K562 (cell line): Measurements from ENCODE around the gene CCDC33. TPM values are rescaled to one million over a fixed set of nuclear protein-coding genes. Genes with fewer than 3 reads are reported as not detected.

Source experiments
- ARID1B ChIP-seq: fragments of 450-650 bp; IDR thresholded peaks from 2 replicates; pipeline ENCODE4 v1.6.1; 2016; ENCODE audit warnings: antibody characterized with exemption, mild to moderate bottlenecking, inconsistent platforms
- ATF1 ChIP-seq, 2 experiments: fragments of 450-650 bp in 1 of 2; IDR thresholded peaks; 2 replicates each; pipeline ENCODE4 v1.6.1; 2016; ENCODE audit warnings: missing compliant biosample characterization in 1 of 2, missing genetic modification characterization in 1 of 2
- CCAR2 ChIP-seq: fragments of 200-400 bp; formaldehyde crosslinking; IDR thresholded peaks from 2 replicates; pipeline ENCODE4 v1.6.1; 2017; ENCODE audit warnings: mild to moderate bottlenecking, low read depth, low read length
- CTBP1 ChIP-seq: fragments of 450-650 bp; IDR thresholded peaks from 2 replicates; pipeline ENCODE4 v1.6.1; 2016; ENCODE audit warnings: borderline replicate concordance
- EGR1 ChIP-seq: fragments of 450-650 bp; conservative IDR thresholded peaks from 2 replicates; pipeline ENCODE4 v1.6.1; 2017; ENCODE audit warnings: mild to moderate bottlenecking
- EP300 ChIP-seq: IDR thresholded peaks from 2 replicates; pipeline ENCODE4 v1.6.1; 2012; ENCODE audit warnings: low read length, improper control_type of control experiment
- GABPB2 ChIP-seq: fragments of 250-450 bp; sonication (Bioruptor Pico); conservative IDR thresholded peaks from 2 replicates; pipeline ENCODE4 v1.5.1; 2021; ENCODE audit warnings: mild to moderate bottlenecking
- KLF1 ChIP-seq: fragments of 450-650 bp; IDR thresholded peaks from 2 replicates; pipeline ENCODE4 v1.6.1; 2016; ENCODE audit warnings: missing genetic modification characterization, missing compliant biosample characterization
- MAFK ChIP-seq: IDR thresholded peaks from 2 replicates; pipeline ENCODE4 v1.6.1; 2011; ENCODE audit warnings: low read length, improper control_type of control experiment
- MYNN ChIP-seq, 2 experiments: sonication (generic); formaldehyde crosslinking in 1 of 2; IDR thresholded peaks; 2 replicates each; pipeline versions ENCODE4 v1.5.0 to v1.6.1; 2016 to 2020; ENCODE audit warnings: antibody characterized with exemption in 1 of 2, missing genetic modification reagents in 1 of 2
- NCOA6 ChIP-seq: fragments of 450-650 bp; IDR thresholded peaks from 2 replicates; pipeline ENCODE4 v1.6.1; 2017; ENCODE audit warnings: mild to moderate bottlenecking
- NFXL1 ChIP-seq: fragments of 450-650 bp; formaldehyde crosslinking; IDR thresholded peaks from 2 replicates; pipeline ENCODE4 v1.4.0; 2021; ENCODE audit warnings: mild to moderate bottlenecking
- NUFIP1 ChIP-seq: fragments of 450-650 bp; IDR thresholded peaks from 2 replicates; pipeline ENCODE4 v1.6.1; 2018; ENCODE audit not compliant: partially characterized antibody
- PCBP2 ChIP-seq: fragments of 200-400 bp; formaldehyde crosslinking; IDR thresholded peaks from 2 replicates; pipeline ENCODE4 v1.6.1; 2018; ENCODE audit warnings: low read length, low read depth, mild to moderate bottlenecking, moderate library complexity; ENCODE audit not compliant: poor library complexity, severe bottlenecking
- POLR2AphosphoS5 ChIP-seq: IDR thresholded peaks from 2 replicates; pipeline ENCODE4 v1.6.1; 2011; ENCODE audit warnings: mild to moderate bottlenecking, low read depth, low read length, moderate library complexity; ENCODE audit not compliant: control insufficient read depth, insufficient read depth
- SMARCA4 ChIP-seq: fragments of 450-650 bp; IDR thresholded peaks from 2 replicates; pipeline ENCODE4 v1.6.1; 2016
- TAF7 ChIP-seq: fragments of 450-650 bp; IDR thresholded peaks from 2 replicates; pipeline ENCODE4 v1.6.1; 2016; ENCODE audit warnings: missing genetic modification characterization, missing compliant biosample characterization
- TRIM28 ChIP-seq: fragments of 450-650 bp; IDR thresholded peaks from 2 replicates; pipeline ENCODE4 v1.6.1; 2017
- ZNF146 ChIP-seq: IDR thresholded peaks from one replicate; pipeline ENCODE4 v1.6.1; 2018; ENCODE audit warnings: missing compliant biosample characterization; ENCODE audit not compliant: unreplicated experiment
- ZNF212 ChIP-seq: fragments of 450-650 bp; formaldehyde crosslinking; IDR thresholded peaks from 2 replicates; pipeline ENCODE4 v1.4.0; 2020; ENCODE audit warnings: mild to moderate bottlenecking
- ZNF280B ChIP-seq: fragments of 250-450 bp; sonication (Bioruptor Pico); IDR thresholded peaks from 2 replicates; pipeline ENCODE4 v1.5.1; 2021; ENCODE audit warnings: mild to moderate bottlenecking
- ZNF398 ChIP-seq: fragments of 250-450 bp; sonication (Bioruptor Pico); IDR thresholded peaks from 2 replicates; pipeline ENCODE4 v1.8.0; 2021; ENCODE audit warnings: moderate library complexity, mild to moderate bottlenecking, inconsistent platforms
- polyA plus RNA-seq, 8 experiments: library from polyadenylated mRNA; depleted of rRNA in 4 of 8; stranded (reverse) in 5 of 8; unstranded in 3 of 8; fragments of >200 nt; fragmentation: Nextera tagmentation in 2 of 8; fragmentation: Illumina TruSeq in 1 of 8; extraction: Ambion mirVana in 2 of 8; extraction: Trizol in 1 of 8; gene quantifications; 2 replicates each; pipeline versions ENCODE4 v1.2.1 to v1.2.3, GENCODE V29; 2011 to 2014; ENCODE audit warnings: inconsistent platforms in 1 of 8, missing spikeins in 1 of 8
- total RNA-seq, 7 experiments: library from RNA; depleted of rRNA in 6 of 7; stranded (reverse); fragments of >200 nt in 6 of 7; fragmentation: Illumina TruSeq in 2 of 7; extraction: Trizol in 2 of 7; gene quantifications; 2 replicates each; pipeline versions ENCODE4 v1.2.1 to v1.2.3, GENCODE V29; 2011 to 2021; ENCODE audit warnings: low replicate concordance in 1 of 7
- TF ChIP-seq, protein P1 (sequence below), 2 experiments: fragments of 250-450 bp in 1 of 2; fragments of 450-650 bp in 1 of 2; sonication (Bioruptor Pico) in 1 of 2; IDR thresholded peaks; 2 replicates each; pipeline versions ENCODE4 v1.6.1 to v1.8.0; 2016 to 2021; ENCODE audit warnings: mild to moderate bottlenecking in 2 of 2, moderate library complexity in 2 of 2, missing compliant biosample characterization in 1 of 2, missing genetic modification characterization in 1 of 2
- TF ChIP-seq, protein P2 (sequence below): fragments of 250-450 bp; sonication (Bioruptor Pico); IDR thresholded peaks from 2 replicates; pipeline ENCODE4 v1.9.0; 2021; ENCODE audit warnings: mild to moderate bottlenecking, inconsistent platforms

CCDC33 gene
- total and polyA plus RNA-seq, 9 of the 15 experiments (the other 6 are each of a cell fraction or from before 2014, with no cell fraction given): 0.08 to 1.1 (median 0.15) TPM; not detected in 4

DNA sequence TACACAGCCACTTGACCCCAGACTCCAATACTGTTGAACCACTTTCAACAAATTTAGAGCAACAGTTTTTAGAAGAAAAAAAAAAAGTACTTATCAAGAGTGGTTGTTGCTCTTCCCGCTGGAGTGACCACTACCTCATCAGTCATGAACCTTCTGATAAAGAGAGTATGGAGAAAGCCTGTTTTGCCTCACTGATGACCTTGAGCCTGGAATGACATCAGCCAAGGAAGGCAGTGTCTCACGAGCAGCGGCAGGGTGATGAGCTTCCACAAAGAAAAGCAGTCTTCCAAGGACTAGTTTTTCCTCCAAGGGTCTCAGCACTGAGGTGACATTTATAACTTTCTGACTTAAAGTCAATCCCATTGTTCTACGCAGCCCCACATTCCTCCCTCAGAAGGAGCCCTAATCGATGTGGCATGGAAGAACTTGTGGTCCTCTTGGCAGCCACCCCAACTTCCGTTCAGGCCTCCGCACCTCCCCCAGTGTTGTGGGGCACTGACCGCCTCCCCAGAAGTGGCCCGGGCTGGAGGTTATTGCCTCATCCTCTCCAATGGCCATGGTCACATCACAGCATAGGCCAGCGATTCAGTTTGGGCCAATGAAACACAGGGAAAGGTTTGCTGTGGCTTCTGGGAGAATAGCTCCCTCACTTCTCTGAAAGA lies 133.1 kb downstream of the CCDC33 start (continued):
- TF ChIP-seq KLF1 (tag): no peak
- no peak for TF ChIP-seq MAFK
- TF ChIP-seq POLR2AphosphoS5: no peak
- no peak for TF ChIP-seq MYNN (IDR thresholded peaks at IDR 0.05)
- no peak for TF ChIP-seq MYNN (CRISPR knock-in tag; IDR thresholded peaks at IDR 0.05)
- no peak for TF ChIP-seq SMARCA4
- no peak for TF ChIP-seq ATF1 (CRISPR knock-in tag; IDR thresholded peaks at IDR 0.05)
- peak; percentile 48; the same call in 1 of the 2 replicates for TF ChIP-seq ATF1 (tag; IDR thresholded peaks at IDR 0.05)
- TF ChIP-seq, protein P1, sequence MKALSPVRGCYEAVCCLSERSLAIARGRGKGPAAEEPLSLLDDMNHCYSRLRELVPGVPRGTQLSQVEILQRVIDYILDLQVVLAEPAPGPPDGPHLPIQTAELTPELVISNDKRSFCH (CRISPR knock-in tag; IDR thresholded peaks at IDR 0.05): no peak
- TF ChIP-seq, protein P1 (tag; IDR thresholded peaks at IDR 0.05): 0 out of 2 replicates have a peak, but pooled peaks have one; percentile 34
- no peak for TF ChIP-seq PCBP2
- TF ChIP-seq TAF7 (tag): no peak
- TF ChIP-seq ZNF398 (CRISPR knock-in tag): no peak
- TF ChIP-seq TRIM28: no peak
- no peak for TF ChIP-seq ZNF212 (CRISPR knock-in tag)
- TF ChIP-seq CCAR2: no peak
- no peak for TF ChIP-seq EP300
- TF ChIP-seq CTBP1: peak; percentile 87
- TF ChIP-seq ARID1B: no peak
- no peak for TF ChIP-seq EGR1
- no peak for TF ChIP-seq ZNF146
- no peak for TF ChIP-seq NUFIP1
- TF ChIP-seq, protein P2, sequence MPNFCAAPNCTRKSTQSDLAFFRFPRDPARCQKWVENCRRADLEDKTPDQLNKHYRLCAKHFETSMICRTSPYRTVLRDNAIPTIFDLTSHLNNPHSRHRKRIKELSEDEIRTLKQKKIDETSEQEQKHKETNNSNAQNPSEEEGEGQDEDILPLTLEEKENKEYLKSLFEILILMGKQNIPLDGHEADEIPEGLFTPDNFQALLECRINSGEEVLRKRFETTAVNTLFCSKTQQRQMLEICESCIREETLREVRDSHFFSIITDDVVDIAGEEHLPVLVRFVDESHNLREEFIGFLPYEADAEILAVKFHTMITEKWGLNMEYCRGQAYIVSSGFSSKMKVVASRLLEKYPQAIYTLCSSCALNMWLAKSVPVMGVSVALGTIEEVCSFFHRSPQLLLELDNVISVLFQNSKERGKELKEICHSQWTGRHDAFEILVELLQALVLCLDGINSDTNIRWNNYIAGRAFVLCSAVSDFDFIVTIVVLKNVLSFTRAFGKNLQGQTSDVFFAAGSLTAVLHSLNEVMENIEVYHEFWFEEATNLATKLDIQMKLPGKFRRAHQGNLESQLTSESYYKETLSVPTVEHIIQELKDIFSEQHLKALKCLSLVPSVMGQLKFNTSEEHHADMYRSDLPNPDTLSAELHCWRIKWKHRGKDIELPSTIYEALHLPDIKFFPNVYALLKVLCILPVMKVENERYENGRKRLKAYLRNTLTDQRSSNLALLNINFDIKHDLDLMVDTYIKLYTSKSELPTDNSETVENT: no peak
- TF ChIP-seq NFXL1 (CRISPR knock-in tag): no peak
- TF ChIP-seq ZNF280B (CRISPR knock-in tag): no peak
- TF ChIP-seq GABPB2 (CRISPR knock-in tag): no peak
- TF ChIP-seq NCOA6: no peak
